Measurements from ENCODE around the gene SLC25A36.

DNA sequence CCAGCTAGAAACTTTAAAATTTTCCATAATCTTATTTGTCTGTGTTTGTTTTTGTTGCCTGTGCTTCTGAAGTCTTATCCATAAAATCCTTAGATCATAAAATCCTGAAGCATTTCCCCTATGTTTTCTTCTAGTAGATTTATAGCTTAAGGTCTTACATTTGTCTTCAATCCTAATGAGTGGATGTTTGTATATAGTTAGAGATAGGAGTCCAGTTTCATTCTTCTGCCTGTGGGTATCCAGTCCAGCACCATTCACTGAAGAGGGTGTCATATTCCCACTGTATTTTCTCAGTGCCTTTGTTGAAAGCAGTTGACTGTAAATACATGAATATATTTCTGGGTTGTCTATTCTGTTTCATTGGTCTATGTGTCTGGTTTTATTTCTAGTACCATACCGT lies 64.7 kb downstream of the SLC25A36 start:
- TF ChIP-seq, protein P1, sequence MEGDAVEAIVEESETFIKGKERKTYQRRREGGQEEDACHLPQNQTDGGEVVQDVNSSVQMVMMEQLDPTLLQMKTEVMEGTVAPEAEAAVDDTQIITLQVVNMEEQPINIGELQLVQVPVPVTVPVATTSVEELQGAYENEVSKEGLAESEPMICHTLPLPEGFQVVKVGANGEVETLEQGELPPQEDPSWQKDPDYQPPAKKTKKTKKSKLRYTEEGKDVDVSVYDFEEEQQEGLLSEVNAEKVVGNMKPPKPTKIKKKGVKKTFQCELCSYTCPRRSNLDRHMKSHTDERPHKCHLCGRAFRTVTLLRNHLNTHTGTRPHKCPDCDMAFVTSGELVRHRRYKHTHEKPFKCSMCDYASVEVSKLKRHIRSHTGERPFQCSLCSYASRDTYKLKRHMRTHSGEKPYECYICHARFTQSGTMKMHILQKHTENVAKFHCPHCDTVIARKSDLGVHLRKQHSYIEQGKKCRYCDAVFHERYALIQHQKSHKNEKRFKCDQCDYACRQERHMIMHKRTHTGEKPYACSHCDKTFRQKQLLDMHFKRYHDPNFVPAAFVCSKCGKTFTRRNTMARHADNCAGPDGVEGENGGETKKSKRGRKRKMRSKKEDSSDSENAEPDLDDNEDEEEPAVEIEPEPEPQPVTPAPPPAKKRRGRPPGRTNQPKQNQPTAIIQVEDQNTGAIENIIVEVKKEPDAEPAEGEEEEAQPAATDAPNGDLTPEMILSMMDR (IDR thresholded peaks at IDR 0.05), result no peak
- TF ChIP-seq POLR2A (IDR thresholded peaks at IDR 0.05), result no peak
- TF ChIP-seq POLR2AphosphoS5 (IDR thresholded peaks at IDR 0.05), result no peak
